HG02763 (cell line): ENCODE data around the gene ULK4.
"Not testable (repeated sequence)": the region's sequence is repeated elsewhere in the genome, so short reads cannot be mapped to it uniquely, and the experiment has no call there.

ENCODE experiments used
- ATAC-seq: cut with Tn5 transposase; IDR thresholded peaks from one replicate; pipeline ENCODE4 v1.9.1; 2021; ENCODE audit warnings: mild to moderate bottlenecking, moderate library complexity; ENCODE audit not compliant: unreplicated experiment

The ULK4 gene

DNA sequence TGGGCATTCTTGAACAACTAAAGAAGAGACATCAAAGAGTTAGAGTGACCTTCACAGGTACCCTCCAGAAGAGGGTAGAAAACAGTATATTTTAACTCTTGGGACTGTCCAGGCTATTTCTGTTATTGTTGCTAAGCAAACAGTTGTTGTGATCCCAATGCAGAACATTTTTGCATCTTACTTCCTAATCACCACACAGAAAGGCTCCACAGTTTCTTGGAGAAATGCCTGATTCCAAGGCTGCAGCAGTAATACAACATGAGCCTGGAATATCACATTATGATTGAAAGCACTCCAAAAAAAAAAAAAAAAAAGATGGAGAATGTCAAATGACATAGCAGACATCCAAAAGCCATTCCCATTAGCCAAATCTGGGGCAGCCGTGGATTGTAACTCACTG, 567.0 kb downstream of the ULK4 start:
- ATAC-seq: no peak

DNA sequence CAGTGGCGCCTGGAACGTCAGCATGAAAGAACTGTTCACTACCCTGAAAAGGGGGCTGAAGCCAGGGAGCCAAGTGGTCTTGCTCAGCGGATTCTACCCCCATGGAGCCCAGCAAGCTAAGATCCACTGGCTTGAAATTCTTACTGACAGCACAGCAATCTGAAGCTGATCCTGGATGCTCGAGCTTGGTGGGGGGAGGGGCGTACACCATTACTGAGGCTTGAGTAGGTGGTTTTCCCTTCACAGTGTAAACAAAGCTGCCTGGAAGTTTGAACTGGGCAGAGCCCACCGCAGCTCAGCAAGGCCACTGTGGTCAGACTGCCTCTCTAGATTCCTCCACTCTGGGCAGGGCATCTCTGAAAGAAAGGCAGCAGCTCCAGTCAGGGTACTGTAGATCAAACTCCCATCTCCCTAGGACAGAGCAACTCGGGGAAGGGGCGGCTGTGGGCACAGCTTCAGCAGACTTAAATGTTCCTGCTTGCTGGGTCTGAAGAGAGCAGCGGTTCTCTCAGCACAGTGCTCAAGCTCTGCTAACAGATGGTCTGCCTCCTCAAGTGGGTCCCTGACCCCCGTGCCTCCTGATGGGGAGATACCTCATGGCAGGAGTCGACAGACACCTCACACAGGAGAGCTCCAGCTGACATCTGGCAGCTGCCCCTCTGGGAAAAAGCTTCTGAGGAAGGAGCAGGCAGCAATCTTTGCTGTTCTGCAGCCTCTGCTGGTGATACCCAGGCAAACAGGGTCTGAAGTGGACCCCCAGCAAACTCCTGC, 591.0 kb downstream of the ULK4 start:
- ATAC-seq: not testable (repeated sequence)

DNA sequence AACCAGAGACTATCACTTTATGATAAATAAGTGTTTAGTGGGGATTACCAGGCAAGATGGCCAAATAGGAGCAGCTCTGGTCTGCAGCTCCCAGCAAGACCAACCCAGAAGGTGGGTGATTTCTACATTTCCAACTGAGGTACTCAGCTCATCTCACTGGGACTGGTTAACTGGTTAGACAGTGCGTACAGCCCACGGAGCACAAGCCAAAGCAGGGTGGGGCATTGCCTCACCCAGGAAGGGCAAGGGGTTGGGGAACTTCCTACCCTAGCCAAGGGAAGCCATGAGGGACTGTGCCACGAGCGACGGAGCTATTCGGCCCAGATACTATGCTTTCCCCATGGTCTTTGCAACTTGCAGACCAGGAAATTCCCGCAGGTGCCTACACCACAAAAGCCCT, 591.6 kb downstream of the ULK4 start:
- no peak for ATAC-seq

DNA sequence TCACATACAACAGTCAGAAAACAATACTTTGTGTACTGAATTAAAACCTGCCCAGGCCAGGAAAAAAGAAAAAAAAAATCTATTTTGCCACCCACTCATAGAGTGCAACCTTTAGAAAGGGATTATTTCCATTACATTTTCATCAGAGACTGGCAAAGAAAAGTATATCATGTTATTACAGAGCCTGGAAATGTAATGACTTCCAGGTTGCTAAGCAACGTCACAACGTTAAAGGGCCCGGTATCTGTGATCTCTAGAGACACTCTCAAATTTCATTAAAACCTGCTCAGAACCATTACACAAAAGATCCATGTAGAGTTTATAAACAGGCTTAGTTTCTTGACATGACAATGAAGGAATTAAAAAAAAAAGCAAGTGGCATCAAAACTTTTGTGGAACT, 592.1 kb downstream of the ULK4 start:
- ATAC-seq: no peak

DNA sequence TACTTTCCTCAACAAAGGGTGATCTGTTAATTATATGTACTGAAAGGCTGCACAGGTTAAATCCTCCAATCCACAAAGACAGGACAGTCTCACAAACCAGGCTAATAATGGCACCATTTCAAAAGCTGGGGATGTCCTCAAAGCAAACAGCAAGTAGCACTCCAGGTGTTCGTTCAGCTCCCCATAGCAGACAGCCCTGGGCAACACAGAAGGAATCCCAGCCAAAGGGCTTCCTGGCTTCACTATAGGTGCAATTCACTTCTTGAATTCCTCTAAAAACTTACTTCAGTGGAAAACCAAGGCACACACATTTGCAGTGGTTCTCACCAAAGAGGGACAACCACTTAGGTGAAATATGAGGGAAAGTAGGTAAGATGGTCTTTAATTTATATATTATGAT, 595.9 kb downstream of the ULK4 start:
- ATAC-seq: no peak

DNA sequence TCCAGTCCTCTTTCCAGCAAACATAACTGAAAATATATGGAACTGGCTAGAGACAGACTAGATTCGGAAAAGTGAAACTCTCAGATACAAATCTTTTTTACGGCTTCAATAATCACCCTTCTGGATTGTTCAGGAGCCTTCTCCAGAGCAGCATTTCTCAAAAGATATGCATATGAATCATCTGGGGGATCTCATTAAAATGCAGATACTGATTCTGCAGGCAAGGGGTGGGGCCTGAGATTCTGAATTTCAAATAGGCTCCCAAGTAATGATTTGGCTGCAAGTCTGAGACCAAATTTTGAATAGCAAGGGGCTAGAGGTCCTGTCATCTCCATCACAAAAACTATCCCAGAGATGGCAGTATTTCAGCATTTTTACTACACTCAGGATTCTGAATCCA, 597.2 kb downstream of the ULK4 start:
- no peak for ATAC-seq

DNA sequence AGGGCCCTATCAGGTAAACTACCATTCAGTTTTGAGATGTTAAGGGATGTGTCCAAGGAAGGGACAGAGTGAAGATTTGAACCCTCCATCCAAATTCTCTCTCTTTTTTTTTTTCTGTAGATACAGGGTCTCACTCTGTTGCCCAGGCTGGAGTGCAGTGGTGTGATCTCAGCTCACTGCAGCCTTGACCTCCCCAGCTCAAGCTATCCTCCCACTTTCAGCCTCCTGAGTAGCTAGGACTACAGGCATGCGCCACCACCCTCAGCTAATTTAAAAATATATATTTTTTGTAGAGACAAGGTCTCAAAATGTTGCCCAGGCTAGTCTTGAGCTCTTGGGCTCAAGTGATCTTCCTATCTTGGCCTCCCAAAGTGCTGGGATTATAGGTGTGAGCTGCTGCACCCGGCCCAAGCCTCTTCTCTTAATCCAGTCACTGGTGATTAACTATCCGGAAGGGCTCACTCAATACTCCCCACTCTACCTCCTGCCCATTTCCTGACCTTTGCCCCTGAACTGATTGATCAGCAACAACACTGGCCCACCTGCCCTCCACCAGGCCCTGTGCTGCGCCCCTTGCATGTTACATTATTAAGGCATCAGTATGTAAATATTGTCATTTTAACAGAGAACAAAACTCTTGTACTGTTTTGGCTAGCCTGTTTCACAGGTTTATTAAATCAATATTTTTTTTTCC, 597.9 kb downstream of the ULK4 start:
- ATAC-seq: no peak

DNA sequence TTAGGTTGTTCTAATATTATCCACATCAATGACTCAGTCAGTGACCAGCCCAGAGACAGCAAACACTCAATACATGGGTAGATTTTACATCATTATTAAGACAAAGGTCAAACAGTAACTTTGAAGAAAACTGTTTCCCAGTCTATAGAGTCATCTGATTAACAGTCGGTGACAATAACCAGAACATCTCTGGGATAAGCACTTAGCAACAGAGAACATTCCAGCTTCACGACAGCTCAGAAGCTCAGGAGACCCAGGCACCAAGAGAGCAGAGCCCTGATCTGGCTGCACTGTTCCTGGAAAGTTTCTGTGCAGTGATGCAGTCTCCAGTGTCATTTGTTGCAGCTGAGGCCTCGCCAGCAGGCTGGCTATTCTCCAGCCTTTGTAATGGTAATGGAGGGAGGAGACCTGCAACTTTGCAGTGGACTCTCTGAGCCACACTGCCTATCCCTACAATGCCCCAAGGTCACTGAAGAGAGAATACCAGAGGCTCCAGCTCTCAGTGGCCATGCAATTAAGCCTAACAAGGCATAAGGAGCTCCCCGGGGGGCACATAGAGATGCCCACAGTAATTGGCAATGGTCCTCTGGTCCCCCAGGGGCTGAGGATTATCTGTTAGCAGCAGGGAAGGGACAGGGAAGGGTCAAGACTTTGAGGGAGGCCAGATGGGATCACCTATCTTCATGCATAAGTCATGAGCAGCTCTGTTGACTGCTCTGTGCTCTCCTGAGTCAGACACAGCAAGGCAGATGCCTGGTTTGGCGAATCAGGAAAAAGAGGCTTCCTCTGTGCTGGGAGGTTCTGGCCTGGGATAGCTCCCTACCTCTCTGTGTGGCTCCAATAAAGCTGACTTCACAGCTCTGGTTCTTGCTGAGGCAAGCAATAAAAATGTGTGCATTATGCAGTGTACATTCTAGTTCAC, 599.0 kb downstream of the ULK4 start:
- ATAC-seq: no peak

DNA sequence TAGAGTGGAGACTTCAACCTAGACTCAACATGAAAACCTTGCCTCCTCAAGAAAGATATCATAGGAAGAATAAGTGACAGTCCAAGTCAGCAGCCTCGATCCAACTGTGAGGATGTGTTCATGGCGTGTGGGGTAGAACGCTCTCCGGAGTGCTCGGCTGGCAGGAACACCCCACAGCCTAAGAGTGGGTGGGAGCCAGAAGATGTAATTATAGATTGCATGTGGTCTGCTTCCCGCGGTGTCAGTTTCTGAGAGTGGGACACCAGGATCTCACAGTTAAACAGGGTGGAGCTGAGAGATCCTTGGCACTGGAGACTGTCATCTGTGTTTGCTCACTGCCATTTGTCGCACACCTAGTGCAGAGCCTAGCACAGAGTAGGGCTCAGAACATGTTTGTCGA, 604.6 kb downstream of the ULK4 start:
- ATAC-seq: no peak

DNA sequence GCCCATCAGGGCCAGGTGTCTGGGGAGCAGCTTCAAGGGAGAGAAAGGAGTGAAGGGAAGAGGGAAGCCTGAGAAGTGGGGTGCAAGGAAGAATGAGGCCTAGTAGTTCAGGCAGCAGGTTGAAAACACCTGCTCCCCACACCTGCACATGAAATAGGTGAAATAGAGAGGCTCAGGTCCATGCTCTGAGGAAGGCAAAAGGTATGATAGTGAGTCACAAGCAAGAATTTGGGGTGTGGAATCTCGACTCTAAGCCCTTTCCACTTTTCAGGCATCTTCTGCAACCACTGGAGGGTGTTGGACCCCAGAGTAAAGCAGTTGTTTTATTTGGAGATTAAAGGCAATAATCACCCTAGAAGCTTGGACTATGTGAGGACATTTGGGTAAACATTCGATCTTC, 605.1 kb downstream of the ULK4 start:
- no peak for ATAC-seq

DNA sequence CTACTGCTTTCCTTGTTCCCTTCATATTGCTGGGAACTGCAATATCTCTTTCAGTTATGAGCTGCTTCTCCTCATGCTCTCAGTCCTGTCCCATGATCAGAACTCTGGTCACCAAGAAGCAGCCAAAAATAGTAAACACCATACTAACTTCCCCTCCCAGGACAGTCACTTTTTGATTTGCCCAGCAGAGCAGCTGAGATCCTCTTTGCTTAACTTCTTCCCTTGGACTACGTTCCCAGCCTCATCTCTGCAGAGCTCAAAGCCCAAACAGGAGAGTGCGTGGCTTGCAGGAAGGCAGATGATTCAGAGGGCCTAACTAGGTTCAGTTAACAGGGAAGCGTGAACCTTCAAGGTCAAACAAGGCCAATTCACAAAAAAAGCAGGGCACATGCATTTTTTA, 609.4 kb downstream of the ULK4 start:
- ATAC-seq: no peak

DNA sequence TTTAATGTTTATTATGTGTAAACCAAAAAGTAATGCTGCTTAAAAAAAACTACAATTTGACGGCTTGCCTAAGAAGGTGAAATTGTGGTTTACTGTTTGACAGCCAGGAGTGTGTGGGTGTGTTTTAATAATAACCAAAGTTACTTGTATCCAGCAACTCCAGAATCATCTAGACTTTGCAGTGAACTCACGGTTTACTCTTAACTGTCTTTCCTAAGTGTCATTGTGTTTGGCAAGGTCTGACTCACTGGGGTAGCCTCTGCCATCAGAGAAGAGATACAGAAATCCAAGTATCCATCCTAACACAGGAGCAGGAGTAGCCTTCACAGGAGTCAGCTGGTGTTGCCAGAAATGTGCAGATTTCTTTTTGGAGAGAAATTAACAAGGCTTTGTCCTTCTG, 611.5 kb downstream of the ULK4 start:
- ATAC-seq: no peak

DNA sequence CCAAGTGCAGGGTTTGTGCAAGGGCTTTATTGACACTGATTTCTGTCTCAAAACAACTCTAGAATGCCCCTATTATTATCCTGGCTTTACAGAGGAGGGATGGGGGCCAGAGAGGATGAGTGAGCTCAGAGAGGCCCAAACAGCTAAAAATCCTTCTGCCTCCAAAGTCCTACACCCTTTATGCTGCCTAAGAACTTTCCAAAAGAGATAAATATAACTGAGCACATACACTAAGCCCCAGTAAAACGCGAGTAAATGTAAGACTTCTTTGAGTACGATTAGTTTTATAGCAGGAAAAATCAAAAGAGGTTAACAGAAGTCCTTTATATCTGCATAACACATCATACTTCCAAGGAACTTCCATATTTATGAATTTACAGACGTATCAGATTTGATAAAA, 613.5 kb downstream of the ULK4 start:
- no peak for ATAC-seq

DNA sequence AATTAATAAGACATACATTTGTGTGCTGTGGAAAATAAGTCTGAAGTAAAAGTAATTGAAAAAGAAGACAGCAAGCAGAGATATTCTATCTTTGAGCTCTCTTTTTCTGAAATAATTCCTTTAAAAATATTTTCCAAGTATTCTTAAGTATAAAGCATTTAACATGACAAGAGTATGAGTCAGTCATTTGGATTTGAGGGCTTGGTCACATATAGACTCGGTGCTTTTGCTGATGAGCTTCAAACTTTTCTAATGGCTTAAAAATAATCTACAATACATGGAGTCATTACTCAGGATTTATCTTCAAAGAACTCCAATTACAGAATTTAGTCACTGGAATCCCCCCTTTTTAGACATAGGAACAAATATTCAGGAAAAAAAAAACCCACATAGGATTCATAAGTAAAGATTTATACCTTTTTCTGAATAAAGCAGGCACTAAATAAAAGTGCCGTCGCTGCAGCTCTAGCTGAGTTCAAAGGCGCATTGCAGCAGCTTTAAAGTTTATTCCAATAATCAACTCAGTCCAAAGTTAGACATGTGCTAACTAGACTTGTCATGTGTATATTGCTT, 615.1 kb downstream of the ULK4 start:
- no peak for ATAC-seq

DNA sequence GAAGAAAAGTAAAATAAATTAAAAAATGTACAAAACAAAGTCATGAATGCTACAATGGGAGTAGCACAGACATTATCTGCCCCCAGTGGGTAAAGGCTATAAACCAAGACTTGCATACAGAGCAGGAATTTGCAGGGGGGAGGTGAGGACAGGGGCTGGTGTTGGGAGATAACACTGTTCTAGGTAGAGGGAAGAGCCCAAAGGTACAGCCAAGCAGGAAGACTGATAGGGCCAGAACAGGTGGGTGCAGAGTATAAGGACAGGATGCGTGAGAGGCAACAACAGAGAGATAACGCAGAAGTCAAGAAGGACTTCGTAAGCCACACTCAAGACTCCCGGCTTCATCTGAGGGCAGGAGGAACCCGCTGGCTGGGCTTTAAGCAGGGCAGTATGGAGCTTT, 616.1 kb downstream of the ULK4 start:
- no peak for ATAC-seq

DNA sequence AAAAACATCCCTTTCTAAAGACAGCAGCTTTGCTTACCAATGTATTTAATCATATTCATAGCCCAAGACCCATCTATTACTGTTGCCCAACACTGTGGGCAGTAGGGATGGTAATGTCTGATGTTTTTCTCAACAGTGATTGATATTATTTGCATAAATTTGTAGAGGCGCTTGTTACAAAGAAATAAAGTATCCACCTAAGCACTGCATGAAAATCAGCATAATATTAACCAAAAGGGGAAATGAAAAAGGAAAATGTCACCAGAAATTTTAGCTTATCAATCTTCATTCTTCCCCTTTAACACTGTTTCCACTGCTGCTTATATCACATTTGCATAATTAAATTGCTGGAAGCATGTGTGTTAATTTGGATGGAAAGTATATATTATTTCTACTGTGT, 622.1 kb downstream of the ULK4 start:
- no peak for ATAC-seq

DNA sequence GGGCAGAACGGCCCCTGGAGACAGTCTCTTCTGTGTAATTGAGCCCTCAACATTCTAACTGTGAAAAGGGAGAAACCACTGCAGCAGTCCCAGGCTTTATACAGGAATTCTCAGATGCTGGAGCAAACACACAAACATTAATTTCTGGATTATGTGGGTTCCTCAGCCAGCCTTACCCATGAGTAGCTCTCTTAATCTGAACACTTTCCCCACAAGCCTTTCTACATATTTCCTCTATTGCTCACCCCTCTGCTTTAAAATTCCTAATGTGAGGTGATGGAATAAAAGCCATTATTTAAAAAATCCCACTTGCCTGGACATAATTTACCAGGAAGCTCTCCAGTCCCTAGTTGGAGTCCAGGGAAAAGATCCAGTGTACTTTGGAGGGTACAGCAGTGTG, 623.6 kb downstream of the ULK4 start:
- ATAC-seq: no peak

DNA sequence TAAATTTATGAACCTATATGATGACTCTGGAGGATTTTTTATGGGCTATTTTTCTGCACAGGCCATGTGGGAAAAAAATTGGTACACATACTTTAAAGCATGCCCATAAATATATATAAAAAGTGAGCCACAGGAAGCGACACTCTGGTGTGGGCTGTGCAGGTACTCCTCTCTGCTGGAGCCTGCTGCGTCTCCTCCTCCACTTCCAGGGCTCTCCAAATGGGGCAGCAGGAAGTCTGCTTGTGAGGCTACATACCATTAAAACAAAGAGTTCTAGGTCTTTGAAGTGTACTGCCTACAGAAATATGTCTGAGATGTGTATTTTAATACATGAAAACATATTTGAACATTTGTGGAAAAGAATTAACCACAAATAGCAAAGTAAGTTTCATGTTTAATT, 627.5 kb downstream of the ULK4 start:
- no peak for ATAC-seq

DNA sequence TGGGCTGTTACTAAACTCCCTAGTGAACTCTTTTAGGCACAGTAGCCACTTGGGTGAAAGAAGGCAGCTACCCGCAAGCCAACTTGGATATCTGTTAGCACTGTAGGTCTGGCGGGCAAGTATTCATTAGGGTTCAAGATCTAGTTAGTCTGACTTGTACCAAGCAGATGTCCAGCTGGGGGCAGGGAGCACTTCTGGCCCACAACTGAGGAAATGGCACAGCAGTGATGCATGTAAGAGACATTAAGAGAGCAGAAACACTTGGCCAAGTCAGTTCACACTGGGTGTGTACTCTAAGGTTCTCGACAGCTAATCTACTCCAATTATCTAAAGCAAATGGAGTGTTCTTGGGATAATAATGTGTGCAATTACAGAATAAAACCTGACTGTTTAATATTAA, 630.9 kb downstream of the ULK4 start:
- ATAC-seq: no peak

DNA sequence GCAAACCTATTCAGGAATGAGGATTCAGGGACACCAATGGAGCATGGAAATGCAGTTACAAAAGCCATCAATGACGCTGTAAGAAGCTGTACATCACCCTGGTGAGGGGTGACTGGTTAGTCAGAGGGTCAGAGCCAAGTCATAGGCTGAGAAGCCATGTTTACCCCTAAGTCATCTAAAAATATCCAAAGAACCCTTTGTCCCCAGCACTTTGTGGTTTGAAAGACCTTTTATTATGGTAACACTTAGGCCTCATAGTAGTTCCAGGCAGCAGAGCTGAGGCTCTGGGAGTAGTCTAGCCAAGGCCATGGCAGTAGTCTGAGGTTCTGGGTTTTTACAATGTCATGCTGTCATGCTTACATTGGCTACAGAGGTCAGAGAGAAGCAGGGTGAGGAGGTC, 631.4 kb downstream of the ULK4 start:
- ATAC-seq: no peak

DNA sequence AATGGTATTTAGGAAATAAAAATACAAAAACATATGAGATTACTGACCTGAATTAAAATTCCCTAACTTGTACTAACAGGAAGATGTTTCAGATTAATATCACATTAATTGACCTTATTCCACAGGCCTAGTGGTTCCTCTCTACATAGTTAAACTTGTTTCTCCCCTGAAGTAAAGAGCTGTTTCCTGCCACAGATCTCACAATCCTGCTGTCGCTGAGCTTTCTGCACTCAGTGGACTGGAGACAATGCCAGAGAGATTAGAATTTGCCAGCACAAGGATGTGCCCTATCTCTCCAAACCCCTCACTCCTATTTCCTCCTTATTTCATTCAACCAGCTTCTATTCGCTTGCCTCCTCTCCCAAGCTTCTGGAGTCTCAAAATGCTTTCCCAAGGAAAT, 632.0 kb downstream of the ULK4 start:
- no peak for ATAC-seq
